Renal cortex interstitium (tissue), 15 donors: ENCODE results near the gene GAL3ST2. TPM values are rescaled to one million over a fixed set of nuclear protein-coding genes. Genes with fewer than 3 reads are reported as not detected.
"Not testable (repeated sequence)": the region's sequence is repeated elsewhere in the genome, so short reads cannot be mapped to it uniquely, and the experiment has no call there.

Source experiments
- DNase-seq, 11 donors: peaks; one replicate each; pipeline ENCODE4 v3.0.0-alpha.2; 2013; ENCODE audit warnings: low read depth in 9 of 11, low spot score in 4 of 11; ENCODE audit errors: extremely low read depth in 1 of 11
- long read RNA-seq, 16 experiments: transcript quantifications; one replicate each; lab custom pipeline, GENCODE V29; 2026
- polyA plus RNA-seq, 3 donors: library from polyadenylated mRNA; unstranded; fragments of 120-200 nt; gene quantifications; one replicate each; pipeline ENCODE4 v1.2.1, GENCODE V29; 2013; ENCODE audit not compliant: insufficient read length in 3 of 3

The GAL3ST2 gene
- under 1 TPM; 0.19 to 0.88 (median 0.52) TPM for polyA plus RNA-seq
- long read RNA-seq, donor 1: 0 reads
- long read RNA-seq, donor 2: 0 reads
- long read RNA-seq, donor 3: 0 reads
- long read RNA-seq, donor 4: 0 reads
- long read RNA-seq, donor 5: 0 reads
- long read RNA-seq, donor 6: 0 reads
- long read RNA-seq, donor 7: 0 reads
- long read RNA-seq, donor 8: 0 reads
- long read RNA-seq, donor 9: 0 reads
- long read RNA-seq, donor 10: 0 reads
- long read RNA-seq, donor 11: 0 reads
- long read RNA-seq, donor 12: 0 reads
- long read RNA-seq, donor 13: 0 reads
- long read RNA-seq, donor 14: 0 reads
- long read RNA-seq, donor 15: 0 reads
- long read RNA-seq, donor 16: 0 reads

- no peak for DNase-seq
Observed at GRCh38 chr2:241776336-241777169, at the start of gene GAL3ST2. Gene GAL3ST2 (plus strand): TSS chr2:241776822. CDS start chr2:241776956, 134 bp downstream.

GRCh38 chr2:241728000-241728399, 48.6 kb upstream of the GAL3ST2 start:
- no peak for DNase-seq

- no peak for DNase-seq
Observed at GRCh38 chr2:241728627-241729026, 48.0 kb upstream of the GAL3ST2 start.

GRCh38 chr2:241729868-241730267, 46.8 kb upstream of the GAL3ST2 start:
- DNase-seq: no peak

- no peak for DNase-seq
Observed at GRCh38 chr2:241730671-241731293, 45.8 kb upstream of the GAL3ST2 start.

- peak in 9 of 11 donors; percentile 11 to 61 (median 44) for DNase-seq
Observed at GRCh38 chr2:241732513-241733186, 44.0 kb upstream of the GAL3ST2 start.

GRCh38 chr2:241733391-241734207, 43.0 kb upstream of the GAL3ST2 start:
- no peak for DNase-seq

- no peak for DNase-seq
Observed at GRCh38 chr2:241734208-241734466, 42.5 kb upstream of the GAL3ST2 start.

- peak; percentile 50 to 84 (median 76) for DNase-seq
Observed at GRCh38 chr2:241734467-241735208, 42.0 kb upstream of the GAL3ST2 start, which contains the start of gene D2HGDH. Gene D2HGDH (plus strand): TSS chr2:241734630. CDS start chr2:241735225, 595 bp downstream.

GRCh38 chr2:241736111-241736510, 40.5 kb upstream of the GAL3ST2 start:
- DNase-seq: no peak

GRCh38 chr2:241738040-241738686, 38.5 kb upstream of the GAL3ST2 start:
- DNase-seq: no peak

- no peak for DNase-seq
Observed at GRCh38 chr2:241739177-241739576, 37.4 kb upstream of the GAL3ST2 start.

- DNase-seq: no peak
Observed at GRCh38 chr2:241739651-241740050, 37.0 kb upstream of the GAL3ST2 start.

GRCh38 chr2:241741016-241741415, 35.6 kb upstream of the GAL3ST2 start:
- no peak for DNase-seq

GRCh38 chr2:241742320-241742939, 34.2 kb upstream of the GAL3ST2 start:
- DNase-seq: no peak

- not testable (repeated sequence) for DNase-seq
Observed at GRCh38 chr2:241743008-241743407, 33.6 kb upstream of the GAL3ST2 start.

GRCh38 chr2:241743620-241744019, 33.0 kb upstream of the GAL3ST2 start:
- no peak for DNase-seq
